GM19324 (cell line): ENCODE data around the gene MTHFD2.

Experiments
- ATAC-seq: cut with Tn5 transposase; IDR thresholded peaks from one replicate; pipeline ENCODE4 v1.9.1; 2021; ENCODE audit warnings: mild to moderate bottlenecking, moderate library complexity; ENCODE audit not compliant: unreplicated experiment, low FRiP score

MTHFD2 gene

DNA sequence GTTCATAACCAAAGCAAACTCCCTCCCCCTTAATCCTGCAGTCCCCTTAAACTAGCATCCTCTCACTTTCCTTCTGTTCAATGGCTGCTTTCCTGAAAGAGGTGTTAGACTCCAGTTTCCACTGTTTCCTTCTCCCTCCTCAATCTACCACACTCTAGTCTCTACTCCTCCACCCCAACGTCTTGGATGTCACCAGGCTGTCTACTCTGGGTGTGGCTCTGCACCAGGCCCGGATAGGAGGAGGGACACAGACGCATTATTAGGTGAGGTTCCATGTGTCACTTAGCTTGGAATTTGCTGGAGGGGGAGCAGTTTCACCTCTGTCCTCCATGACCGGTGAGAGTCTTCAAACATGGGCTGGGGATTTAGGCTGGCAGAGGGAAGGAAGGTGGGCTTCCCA, 61.3 kb downstream of the MTHFD2 start:
- ATAC-seq: no peak

GRCh38 chr2:74260495-74260894, 62.1 kb downstream of the MTHFD2 start:
- no peak for ATAC-seq

DNA sequence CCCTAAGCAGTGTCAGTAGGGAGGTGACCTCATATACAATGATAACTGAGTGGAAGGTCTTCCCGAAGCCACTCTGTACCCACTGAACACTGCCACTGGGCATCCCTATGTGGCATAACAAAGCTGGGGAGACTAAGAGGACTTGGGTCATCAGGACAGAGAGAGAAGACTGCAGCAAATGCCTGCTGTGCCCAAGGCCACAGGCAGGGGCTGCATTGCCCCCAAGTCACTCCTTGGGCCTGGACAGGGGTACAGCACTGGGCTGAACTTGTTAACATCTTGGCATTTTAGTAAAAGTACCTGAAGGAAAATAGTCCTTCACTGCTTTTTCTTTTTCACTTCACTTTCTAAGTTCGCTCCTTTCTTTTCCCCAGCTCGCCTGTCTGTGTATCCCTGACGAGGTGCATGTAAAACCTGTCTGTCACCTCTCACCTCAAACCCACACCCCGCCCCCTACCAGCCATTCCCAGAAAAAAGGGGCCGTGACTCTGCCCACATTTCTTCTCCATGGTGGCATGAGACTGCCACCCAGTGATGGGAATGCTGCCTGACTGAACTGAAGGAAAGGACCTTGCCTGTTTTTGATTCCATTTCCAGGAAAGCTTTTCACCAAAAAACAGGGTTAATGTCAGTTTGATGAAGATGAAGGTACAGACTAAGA, 62.9 kb downstream of the MTHFD2 start:
- no peak for ATAC-seq

DNA sequence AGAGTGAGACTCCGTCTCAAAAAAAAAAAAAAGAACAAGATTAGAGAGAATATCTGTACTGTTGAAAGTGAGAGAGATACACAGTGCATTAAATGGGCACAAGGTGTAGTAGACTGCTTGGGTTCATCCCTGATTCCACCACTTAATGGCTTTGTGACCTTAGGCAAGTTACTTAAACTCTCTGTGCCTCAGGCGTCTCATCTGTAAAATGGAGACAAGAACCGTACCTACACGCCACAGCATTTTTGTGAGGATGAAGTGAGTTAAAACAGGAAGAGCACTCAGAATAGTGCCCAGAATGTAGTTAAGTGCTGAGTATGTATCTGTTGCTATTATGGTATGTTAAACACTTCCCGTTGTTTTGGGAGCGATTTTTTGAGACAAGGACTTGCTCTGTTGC, 64.3 kb downstream of the MTHFD2 start:
- ATAC-seq: no peak

GRCh38 chr2:74264281-74264680, 65.9 kb downstream of the MTHFD2 start:
- ATAC-seq: no peak

GRCh38 chr2:74267068-74267467, 68.7 kb downstream of the MTHFD2 start:
- no peak for ATAC-seq
